ENCODE measurements around the gene SNHG17.

SNHG17 gene

DNA sequence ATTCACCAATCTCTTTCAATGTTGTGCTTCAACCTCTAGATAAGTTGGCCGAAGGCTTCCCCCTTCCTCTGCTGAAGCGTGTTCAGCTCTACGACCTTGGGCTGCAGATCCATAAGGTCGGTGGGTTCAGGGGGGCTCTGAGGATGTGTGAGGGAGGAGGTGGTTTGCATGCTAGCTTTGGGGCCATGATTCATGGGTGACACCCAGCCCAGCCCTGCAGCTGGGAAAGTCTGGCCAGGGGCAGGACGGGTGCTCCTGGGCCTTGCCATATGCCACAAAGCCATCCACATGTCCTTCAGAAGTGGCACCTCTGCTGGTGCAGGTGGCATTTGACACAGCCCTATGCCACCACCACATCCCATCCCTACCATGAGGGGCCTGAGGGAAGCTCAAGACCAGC lies 61.2 kb downstream of the SNHG17 start:
- DNase-seq (ENCODE audit: low spot score), result no peak

DNA sequence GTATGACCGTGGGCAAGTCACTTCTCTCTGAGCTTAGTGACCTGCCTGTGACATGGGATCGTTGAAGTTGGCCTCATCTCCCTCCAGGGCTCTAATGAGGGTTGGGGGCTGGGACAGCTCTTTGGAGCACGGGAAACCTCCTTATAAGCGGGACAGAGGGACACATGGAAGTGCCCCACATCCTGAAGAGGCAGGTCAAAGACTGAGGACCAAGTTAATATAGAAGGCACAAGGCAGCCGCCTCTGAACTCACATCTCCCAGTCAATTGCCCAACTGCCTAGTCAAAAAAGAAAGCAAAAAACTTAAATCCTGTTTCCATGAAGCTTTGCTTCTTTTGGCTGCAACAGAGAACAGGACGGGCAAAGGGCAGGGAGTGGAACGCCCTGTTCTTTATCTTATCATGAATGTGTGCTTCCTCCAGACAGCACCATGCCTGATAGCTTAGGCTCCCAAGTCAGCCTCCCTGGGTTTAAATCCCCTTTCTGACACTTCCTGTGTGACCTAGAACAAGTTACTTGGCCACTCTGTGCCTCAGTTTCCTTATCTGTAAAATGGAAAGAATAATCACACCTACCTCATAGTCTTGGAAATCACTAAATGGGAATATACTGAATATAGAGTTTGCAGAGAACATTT lies 61.8 kb downstream of the SNHG17 start:
- no peak for DNase-seq (ENCODE audit: low spot score)

DNA sequence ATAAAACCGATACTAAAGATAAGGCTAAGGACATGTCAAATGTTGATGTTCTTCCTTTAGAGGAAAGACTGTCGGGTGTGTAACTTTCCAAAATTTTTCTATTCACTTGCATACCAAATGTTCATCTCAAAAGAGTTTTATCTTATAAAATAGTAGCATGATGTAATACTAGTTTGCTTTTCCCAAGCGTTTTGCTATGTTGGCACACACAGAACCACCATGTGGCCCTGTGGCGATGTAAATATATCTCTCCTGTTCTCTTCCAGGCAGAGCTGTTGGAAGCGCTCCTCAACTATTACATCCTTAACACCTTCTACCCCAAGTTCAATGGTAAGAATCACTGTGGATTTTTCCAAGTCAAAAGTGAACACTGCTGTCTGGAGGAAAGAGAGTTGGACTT lies 62.3 kb downstream of the SNHG17 start:
- no peak for DNase-seq (ENCODE audit: low spot score)

Small RNA genes within 50 kb of the gene (small RNA-seq; reads per million reads assigned to genes)
- gene RF00056 (0 reads per million in 2 experiments), gene SNORA60 (4.0 to 12.8 reads per million in 2 experiments), gene SNORA71A (6.8 to 163 reads per million in 2 experiments), gene SNORA71B (18.7 to 65.0 reads per million in 2 experiments), gene SNORA71C (0.93 to 7.7 reads per million in 2 experiments), gene SNORA71D (116 to 639 reads per million in 2 experiments), gene SNORA71E (0 reads per million in 2 experiments)

Data from SK-N-DZ (cell line).